Measurements from ENCODE around the gene SH3GL3.

The SH3GL3 gene, protein sequence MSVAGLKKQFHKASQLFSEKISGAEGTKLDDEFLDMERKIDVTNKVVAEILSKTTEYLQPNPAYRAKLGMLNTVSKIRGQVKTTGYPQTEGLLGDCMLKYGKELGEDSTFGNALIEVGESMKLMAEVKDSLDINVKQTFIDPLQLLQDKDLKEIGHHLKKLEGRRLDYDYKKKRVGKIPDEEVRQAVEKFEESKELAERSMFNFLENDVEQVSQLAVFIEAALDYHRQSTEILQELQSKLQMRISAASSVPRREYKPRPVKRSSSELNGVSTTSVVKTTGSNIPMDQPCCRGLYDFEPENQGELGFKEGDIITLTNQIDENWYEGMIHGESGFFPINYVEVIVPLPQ

DNA sequence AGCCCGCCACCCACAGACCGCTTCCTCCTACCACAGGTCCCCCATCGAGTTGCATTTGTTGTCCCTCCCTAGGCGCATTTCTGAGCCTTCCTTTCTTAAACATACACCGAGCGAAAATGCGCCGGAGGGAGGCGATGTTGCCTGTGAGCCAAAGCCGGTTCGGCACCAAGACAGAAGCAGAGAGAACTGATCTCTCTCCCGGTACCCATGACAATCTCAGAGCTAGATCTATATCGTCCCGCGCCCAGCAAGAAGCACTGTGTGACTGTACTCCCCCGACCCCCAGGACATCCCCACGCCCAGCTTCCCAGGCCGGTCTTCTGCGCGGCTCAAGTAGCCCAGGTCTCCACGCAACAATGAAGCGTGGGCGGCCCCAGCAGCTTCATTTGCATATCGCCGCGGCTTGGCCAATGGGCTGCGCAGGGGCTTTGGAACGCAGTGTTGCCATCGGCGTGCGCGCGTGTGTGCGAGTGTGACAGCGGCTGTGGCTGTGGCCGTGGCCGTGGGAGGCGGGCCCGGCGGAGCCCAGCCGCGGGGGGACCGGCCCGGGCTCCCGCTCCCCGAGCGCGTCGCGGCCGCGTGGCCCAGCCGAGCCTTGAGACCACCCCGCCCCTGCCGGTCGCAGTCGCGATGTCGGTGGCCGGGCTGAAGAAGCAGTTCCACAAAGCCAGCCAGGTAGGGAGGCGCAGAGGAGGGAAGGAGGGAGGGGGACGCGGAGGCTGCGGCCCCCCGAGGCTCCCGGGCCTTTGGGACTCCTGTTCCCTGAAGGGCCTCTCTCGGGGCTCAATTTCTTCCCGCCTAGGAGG lies at the start of gene SH3GL3:
SH3GL3 (plus strand) TSS at position 438 of the 806 bp plus-strand sequence; CDS start at position 631, 193 bp downstream.
- DNase-seq = no peak

DNA sequence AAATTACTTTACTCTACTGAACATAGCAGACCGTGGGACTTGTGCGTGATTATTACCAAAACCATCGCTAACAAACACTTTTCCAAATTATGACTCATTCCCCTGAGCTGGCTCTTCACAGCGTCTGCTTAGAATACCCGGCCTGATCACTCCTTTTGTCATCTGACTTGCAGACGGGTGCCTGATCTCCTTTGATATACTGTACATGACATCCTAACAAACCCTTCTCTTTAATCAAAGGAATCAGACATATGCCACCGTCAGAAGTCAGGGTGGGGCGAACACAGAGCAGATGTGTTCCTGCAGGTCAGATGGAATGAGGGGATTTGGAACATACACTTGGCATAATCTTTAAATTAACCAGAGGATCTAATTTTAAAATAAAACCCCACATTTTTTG lies 48.5 kb upstream of the SH3GL3 start:
- DNase-seq = no peak

- no peak for DNase-seq
Observed at GRCh38 chr15:83404121-83404520, 43.0 kb upstream of the SH3GL3 start.

GRCh38 chr15:83410532-83410931 lies 36.6 kb upstream of the SH3GL3 start:
- no peak for DNase-seq

GRCh38 chr15:83413054-83413719 lies 34.0 kb upstream of the SH3GL3 start:
- no peak for DNase-seq

- DNase-seq = no peak
Observed at GRCh38 chr15:83422081-83422480, 25.1 kb upstream of the SH3GL3 start.

- no peak for DNase-seq
Observed at GRCh38 chr15:83422541-83422940, 24.6 kb upstream of the SH3GL3 start.

GRCh38 chr15:83424101-83424500 lies 23.0 kb upstream of the SH3GL3 start:
- no peak for DNase-seq

DNA sequence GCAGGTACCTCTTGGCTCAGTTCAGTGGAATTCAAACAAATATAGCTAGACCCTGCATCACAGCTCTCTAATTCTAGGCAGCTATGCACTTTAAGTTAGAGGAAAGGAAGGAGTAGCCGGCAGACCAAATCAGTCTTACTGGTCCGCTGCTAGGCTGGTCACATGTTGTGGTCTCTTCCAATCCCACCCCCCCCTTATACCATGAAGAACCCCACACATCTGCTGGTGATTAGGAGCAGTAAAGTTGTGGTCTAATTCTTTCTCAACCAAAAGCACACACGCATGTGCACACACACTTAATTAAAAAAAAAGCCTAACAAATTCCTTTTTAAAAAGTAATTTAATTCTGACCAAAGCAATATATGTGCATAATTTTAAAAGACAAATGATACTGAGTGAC lies 16.7 kb upstream of the SH3GL3 start:
- no peak for DNase-seq

- DNase-seq = no peak
Observed at GRCh38 chr15:83431521-83431920, 15.6 kb upstream of the SH3GL3 start.

- no peak for DNase-seq
Observed at GRCh38 chr15:83435202-83435601, 11.9 kb upstream of the SH3GL3 start.

- DNase-seq = no peak
Observed at GRCh38 chr15:83435782-83436181, 11.4 kb upstream of the SH3GL3 start.

GRCh38 chr15:83436513-83437158 lies 10.5 kb upstream of the SH3GL3 start:
- DNase-seq = no peak

DNA sequence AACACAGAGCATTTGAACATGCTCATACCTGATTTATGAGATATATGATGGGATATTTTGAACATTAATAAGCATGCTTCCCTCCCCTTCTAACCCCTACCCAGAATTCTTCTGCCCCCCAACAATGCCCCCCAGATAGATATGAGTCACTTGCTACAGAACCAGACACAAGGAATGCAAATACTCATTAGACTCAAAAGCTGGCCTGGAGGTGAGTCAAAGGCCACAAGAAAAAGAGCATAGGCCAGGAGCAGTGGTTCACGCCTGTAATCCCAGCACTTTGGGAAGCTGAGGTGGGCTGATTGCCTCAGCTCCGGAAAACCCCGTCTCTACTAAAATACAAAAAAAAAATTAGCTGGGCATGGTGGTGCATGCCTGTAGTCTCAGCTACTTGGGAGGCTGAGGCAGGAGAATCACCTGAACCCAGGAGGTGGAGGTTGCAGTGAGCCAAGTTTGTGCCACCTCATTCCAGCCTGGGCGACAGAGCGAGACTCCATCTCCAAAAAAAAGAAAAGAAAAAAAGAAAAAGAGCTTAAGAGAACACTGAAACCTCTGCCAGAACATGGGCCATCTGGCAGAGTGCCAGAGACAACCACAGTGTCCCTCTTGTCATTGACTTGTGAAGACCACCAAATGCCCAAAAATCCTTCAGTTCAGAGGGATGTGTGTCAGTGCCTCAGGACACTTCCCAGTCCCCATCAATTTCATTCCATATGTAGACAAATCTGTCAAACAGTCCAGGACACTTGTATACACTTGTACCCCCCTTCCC lies 3.9 kb upstream of the SH3GL3 start:
- DNase-seq = no peak

DNA sequence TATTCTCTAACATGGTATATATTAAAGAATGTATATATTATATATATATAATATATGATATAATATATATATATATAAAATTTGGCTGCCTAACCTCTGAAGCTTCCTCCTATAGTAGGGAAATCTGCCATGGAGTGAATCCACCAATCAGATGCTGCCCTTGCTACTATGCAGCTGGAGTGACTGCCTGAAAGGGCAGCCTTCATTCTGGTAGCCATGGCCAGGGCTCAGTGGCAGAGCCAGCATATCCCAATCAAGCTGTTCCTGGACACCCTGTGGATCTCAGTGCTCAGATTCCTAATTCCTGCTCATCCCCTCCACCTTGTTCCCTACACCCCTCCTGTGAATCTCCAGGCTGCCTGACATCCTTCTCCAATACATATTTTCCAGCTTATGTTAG lies 2.2 kb upstream of the SH3GL3 start:
- no peak for DNase-seq

DNA sequence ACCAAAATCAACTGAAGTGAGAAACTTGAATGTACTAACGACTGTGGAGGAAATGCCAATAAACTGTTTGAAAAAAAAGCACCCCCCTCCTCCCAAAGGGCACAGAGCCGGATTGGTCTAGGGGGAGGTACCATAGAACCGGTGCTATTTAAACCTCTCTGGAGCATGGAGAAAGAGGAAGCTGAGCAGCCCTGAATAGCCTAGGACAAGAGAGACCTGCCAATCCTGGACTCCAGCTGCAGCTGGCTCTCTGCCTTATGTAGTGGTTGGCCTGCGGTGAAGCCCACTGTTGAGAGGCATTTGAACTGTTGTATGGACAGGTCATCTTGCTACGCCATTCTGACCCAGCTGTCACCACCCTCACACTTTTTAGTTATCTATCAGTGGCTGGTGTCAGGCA lies 1.5 kb upstream of the SH3GL3 start:
- DNase-seq = no peak

GRCh38 chr15:83446417-83446816 lies 724 bp upstream of the SH3GL3 start:
- DNase-seq = no peak

- DNase-seq = no peak
Observed at GRCh38 chr15:83449250-83449671, 2.1 kb downstream of the SH3GL3 start.

- DNase-seq = no peak
Observed at GRCh38 chr15:83449937-83450506, 2.9 kb downstream of the SH3GL3 start.

GRCh38 chr15:83457149-83457548 lies 10.0 kb downstream of the SH3GL3 start:
- DNase-seq = no peak

DNA sequence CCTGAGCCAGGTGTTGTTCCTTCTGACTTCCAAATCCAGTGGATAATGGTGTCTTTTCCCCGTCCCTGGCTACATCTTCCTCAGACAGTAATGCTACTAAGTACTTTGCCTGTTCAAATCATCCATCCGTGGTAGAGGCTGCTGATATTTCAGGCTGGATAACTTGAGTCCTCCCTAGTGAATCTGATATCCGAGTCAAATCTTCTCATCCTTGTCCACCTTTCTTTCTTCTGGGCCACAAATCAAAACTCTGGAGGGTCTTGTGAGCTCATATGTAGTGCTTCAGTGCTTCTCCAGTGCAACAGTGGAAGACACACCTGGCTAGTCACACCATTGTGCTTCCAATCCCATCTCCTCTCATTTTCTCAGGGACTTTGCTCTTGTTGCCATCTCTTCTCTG lies 11.2 kb downstream of the SH3GL3 start:
- no peak for DNase-seq

DNA sequence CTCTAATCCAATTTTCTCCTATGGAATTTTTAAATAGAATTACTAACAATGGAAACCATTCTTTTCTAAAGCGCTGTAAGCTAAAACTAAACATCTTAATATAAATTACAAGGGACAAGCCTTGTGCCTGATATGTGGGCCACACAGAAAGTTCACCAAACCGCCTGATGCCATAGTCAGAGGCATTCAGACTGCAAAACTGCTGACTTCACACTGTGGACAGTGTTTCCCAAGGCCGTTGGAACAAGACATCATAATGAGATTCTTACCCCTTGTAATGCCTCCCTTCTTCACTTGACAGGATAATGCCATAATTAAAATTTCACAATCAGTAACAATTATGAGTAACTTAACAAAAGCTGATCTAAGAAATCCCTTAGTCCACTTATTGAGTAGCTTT lies 14.9 kb downstream of the SH3GL3 start:
- DNase-seq = no peak
